ENCODE data around the gene FBN1.

FBN1 gene

GRCh38 chr15:48440084-48440483 is 205.4 kb downstream of the FBN1 start:
- H3K27ac Mint-ChIP-seq: no peak overlapping the region
- no peak for DNase-seq
- no peaks in the 10 kb centered on the region for H3K9me3 Mint-ChIP-seq
- CTCF ChIA-PET: no interaction called here
- H3K36me3 Mint-ChIP-seq: no peaks in the 10 kb centered on the region
- H3K4me3 Mint-ChIP-seq: no peak overlapping the region
- no peaks in the 10 kb centered on the region for H3K4me1 Mint-ChIP-seq
- no peaks in the 10 kb centered on the region for H3K27me3 Mint-ChIP-seq

GRCh38 chr15:48437178-48437577 is 208.3 kb downstream of the FBN1 start:
- DNase-seq: no peak
- Mint-ChIP-seq H3K36me3 (no peaks in the 10 kb centered on the region), H3K4me3 (no peak overlapping the region), H3K27ac (no peak overlapping the region), H3K4me1 (no peaks in the 10 kb centered on the region), H3K27me3 (no peaks in the 10 kb centered on the region), H3K9me3 (no peaks in the 10 kb centered on the region)
- CTCF ChIA-PET: no interaction called here

- Mint-ChIP-seq H3K4me3 (no peak overlapping the region), H3K27me3 (no peaks in the 10 kb centered on the region), H3K9me3 (no peaks in the 10 kb centered on the region), H3K36me3 (no peaks in the 10 kb centered on the region), H3K27ac (no peak overlapping the region), H3K4me1 (no peaks in the 10 kb centered on the region)
- no peak for DNase-seq
- CTCF ChIA-PET: no interaction called here
Observed at GRCh38 chr15:48435321-48435720, 210.2 kb downstream of the FBN1 start.

GRCh38 chr15:48433226-48433886 is 212.2 kb downstream of the FBN1 start:
- H3K4me1 Mint-ChIP-seq: no peaks in the 10 kb centered on the region
- H3K36me3 Mint-ChIP-seq: no peaks in the 10 kb centered on the region
- H3K27ac Mint-ChIP-seq: no peak overlapping the region
- DNase-seq: no peak
- no peak overlapping the region for H3K4me3 Mint-ChIP-seq
- CTCF ChIA-PET: no interaction called here
- H3K27me3 Mint-ChIP-seq: no peaks in the 10 kb centered on the region
- no peaks in the 10 kb centered on the region for H3K9me3 Mint-ChIP-seq

- Mint-ChIP-seq H3K27ac (no peak overlapping the region), H3K4me3 (no peak overlapping the region), H3K9me3 (no peaks in the 10 kb centered on the region), H3K27me3 (no peaks in the 10 kb centered on the region), H3K36me3 (no peaks in the 10 kb centered on the region), H3K4me1 (no peaks in the 10 kb centered on the region)
- DNase-seq: no peak
- CTCF ChIA-PET: no interaction called here
Observed at GRCh38 chr15:48432688-48433087, 212.8 kb downstream of the FBN1 start.

- Mint-ChIP-seq H3K36me3 (no peaks in the 10 kb centered on the region), H3K27me3 (no peaks in the 10 kb centered on the region), H3K9me3 (no peaks in the 10 kb centered on the region), H3K27ac (no peak overlapping the region), H3K4me1 (no peaks in the 10 kb centered on the region), H3K4me3 (no peak overlapping the region)
- no peak for DNase-seq
- CTCF ChIA-PET: interaction anchor here (1.0 kb wide), 1 partner anchor 18 kb away, joined by 3 read pairs; no protein-coding TSS in a partner anchor
Observed at GRCh38 chr15:48427960-48428547, 217.5 kb downstream of the FBN1 start.

GRCh38 chr15:48427479-48427878 is 218.0 kb downstream of the FBN1 start:
- no peak for DNase-seq

GRCh38 chr15:48426941-48427340 is 218.6 kb downstream of the FBN1 start:
- DNase-seq: no peak
- H3K27ac Mint-ChIP-seq: no peak overlapping the region
- CTCF ChIA-PET: no interaction called here
- no peak overlapping the region for H3K4me3 Mint-ChIP-seq
- H3K9me3 Mint-ChIP-seq: no peaks in the 10 kb centered on the region
- H3K36me3 Mint-ChIP-seq: no peaks in the 10 kb centered on the region
- no peaks in the 10 kb centered on the region for H3K4me1 Mint-ChIP-seq
- no peaks in the 10 kb centered on the region for H3K27me3 Mint-ChIP-seq

More at GRCh38 chr15:48427479-48427878, 218.0 kb downstream of the FBN1 start:
- CTCF ChIA-PET: interaction anchor here (1.0 kb wide), 1 partner anchor 19 kb away, joined by 3 read pairs; no protein-coding TSS in a partner anchor
- Mint-ChIP-seq H3K27ac (no peak overlapping the region), H3K36me3 (no peaks in the 10 kb centered on the region), H3K4me3 (no peak overlapping the region), H3K27me3 (no peaks in the 10 kb centered on the region), H3K9me3 (no peaks in the 10 kb centered on the region), H3K4me1 (no peaks in the 10 kb centered on the region)

DNA sequence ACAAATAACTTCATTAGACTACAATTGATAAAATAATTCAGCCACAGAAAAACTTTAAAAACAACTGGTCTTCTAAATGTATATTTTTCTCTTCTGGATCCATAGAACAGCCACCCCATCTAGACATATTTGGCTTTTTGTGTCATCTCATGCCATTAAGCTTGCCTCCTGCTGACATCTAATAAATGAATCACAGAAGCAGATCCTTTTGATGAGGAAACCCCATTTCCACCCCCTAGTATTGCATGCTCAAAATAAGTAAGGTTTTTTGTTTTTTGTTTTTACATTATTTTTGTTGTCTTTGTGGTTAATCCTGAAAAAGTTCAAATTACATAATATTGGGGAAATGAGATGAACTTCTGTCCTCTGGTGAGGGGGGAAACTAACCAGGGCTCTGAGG is 219.5 kb downstream of the FBN1 start:
- CTCF ChIA-PET: no interaction called here
- H3K36me3 Mint-ChIP-seq: no peaks in the 10 kb centered on the region
- no peaks in the 10 kb centered on the region for H3K9me3 Mint-ChIP-seq
- H3K4me1 Mint-ChIP-seq: no peaks in the 10 kb centered on the region
- no peak overlapping the region for H3K27ac Mint-ChIP-seq
- no peaks in the 10 kb centered on the region for H3K27me3 Mint-ChIP-seq
- H3K4me3 Mint-ChIP-seq: no peak overlapping the region
- DNase-seq: no peak

DNA sequence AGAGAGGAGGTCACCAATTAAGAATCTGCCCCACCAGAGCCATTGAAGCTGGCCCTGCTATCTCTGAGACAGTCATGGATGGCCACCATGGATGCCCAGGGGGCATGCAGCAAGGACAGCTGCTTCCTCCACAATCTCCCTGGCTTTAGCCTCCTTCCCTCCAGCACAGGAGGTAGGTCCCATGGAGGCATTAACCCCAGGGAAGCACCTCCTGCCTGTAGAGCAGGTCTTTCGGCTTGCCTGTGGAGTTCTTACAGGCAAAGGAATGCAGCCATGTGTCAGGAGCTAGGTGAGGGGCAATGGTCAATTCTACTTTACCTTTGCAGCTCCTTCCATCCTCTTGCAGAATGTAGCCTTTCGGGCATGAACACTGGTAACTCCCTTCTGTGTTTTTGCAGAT is 220.5 kb downstream of the FBN1 start:
- Mint-ChIP-seq H3K9me3 (no peaks in the 10 kb centered on the region), H3K36me3 (no peaks in the 10 kb centered on the region), H3K27ac (no peak overlapping the region), H3K4me1 (no peaks in the 10 kb centered on the region), H3K27me3 (no peaks in the 10 kb centered on the region), H3K4me3 (no peak overlapping the region)
- no peak for DNase-seq
- CTCF ChIA-PET: no interaction called here

GRCh38 chr15:48423896-48424475 is 221.5 kb downstream of the FBN1 start:
- H3K4me1 Mint-ChIP-seq: no peaks in the 10 kb centered on the region
- no peaks in the 10 kb centered on the region for H3K27me3 Mint-ChIP-seq
- no peaks in the 10 kb centered on the region for H3K36me3 Mint-ChIP-seq
- H3K4me3 Mint-ChIP-seq: no peak overlapping the region
- H3K9me3 Mint-ChIP-seq: no peaks in the 10 kb centered on the region
- CTCF ChIA-PET: no interaction called here
- DNase-seq: no peak
- H3K27ac Mint-ChIP-seq: no peak overlapping the region

DNA sequence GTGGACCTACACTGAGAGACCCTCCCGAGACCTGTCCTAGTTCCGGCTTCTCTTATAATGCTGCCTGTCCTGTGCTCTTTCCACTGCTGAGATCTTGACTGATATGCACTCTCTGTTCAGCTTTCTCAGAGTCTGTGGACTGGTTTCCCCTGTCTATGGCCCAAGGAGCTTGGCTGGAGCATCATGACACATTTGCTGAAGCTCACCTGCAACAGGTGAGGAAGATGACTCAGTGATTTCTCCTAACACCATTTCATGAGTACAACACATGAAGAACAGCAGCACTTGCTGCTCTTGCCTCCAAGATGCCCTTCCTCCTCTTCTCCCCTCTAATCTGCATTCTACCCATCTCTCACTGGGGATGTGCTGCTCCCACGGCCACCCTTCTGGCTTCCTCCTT is 222.2 kb downstream of the FBN1 start:
- CTCF ChIA-PET: interaction anchor here (1.0 kb wide), 1 partner anchor 48 kb away, joined by 3 read pairs; no protein-coding TSS in a partner anchor
- H3K27ac Mint-ChIP-seq: no peak overlapping the region
- no peaks in the 10 kb centered on the region for H3K36me3 Mint-ChIP-seq
- no peaks in the 10 kb centered on the region for H3K9me3 Mint-ChIP-seq
- H3K4me3 Mint-ChIP-seq: no peak overlapping the region
- H3K27me3 Mint-ChIP-seq: no peaks in the 10 kb centered on the region
- no peak for DNase-seq
- H3K4me1 Mint-ChIP-seq: no peaks in the 10 kb centered on the region

- Mint-ChIP-seq H3K9me3 (no peaks in the 10 kb centered on the region), H3K4me1 (no peaks in the 10 kb centered on the region), H3K27ac (no peak overlapping the region), H3K27me3 (peaks cover 1% of the 10 kb centered on the region), H3K36me3 (no peaks in the 10 kb centered on the region), H3K4me3 (no peak overlapping the region)
- CTCF ChIA-PET: interaction anchor here (1.0 to 1.6 kb wide), 2 partner anchors 11 to 49 kb away, joined by 3 to 5 read pairs; no protein-coding TSS in a partner anchor
- no peak for DNase-seq
Observed at GRCh38 chr15:48422401-48422800, 223.1 kb downstream of the FBN1 start.

DNA sequence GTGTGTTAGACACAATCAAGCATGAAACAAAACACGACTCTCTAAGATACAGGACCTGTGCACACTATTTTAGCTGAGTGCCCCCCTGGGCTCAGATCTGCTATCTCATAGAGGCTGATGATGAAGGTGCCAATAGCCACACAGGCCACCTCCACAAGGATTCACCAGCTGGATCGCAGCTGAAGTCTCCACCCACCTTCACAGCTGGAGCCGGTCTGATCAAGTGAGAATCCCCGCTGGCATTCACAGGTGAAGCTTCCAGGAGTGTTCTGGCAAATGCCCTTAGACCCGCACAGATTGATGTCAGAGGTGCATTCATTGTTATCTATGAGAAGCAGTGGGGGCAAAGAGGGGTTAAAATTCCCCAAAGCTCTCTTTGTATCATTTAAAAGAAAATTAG is 224.1 kb downstream of the FBN1 start:
- Mint-ChIP-seq H3K4me1 (no peaks in the 10 kb centered on the region), H3K27me3 (peaks cover 4% of the 10 kb centered on the region), H3K9me3 (no peaks in the 10 kb centered on the region), H3K36me3 (no peaks in the 10 kb centered on the region), H3K27ac (no peak overlapping the region), H3K4me3 (no peak overlapping the region)
- no peak for DNase-seq
- CTCF ChIA-PET: interaction anchor here (0.6 to 1.6 kb wide), 2 partner anchors 10 to 20 kb away, joined by 3 to 5 read pairs; no protein-coding TSS in a partner anchor

DNA sequence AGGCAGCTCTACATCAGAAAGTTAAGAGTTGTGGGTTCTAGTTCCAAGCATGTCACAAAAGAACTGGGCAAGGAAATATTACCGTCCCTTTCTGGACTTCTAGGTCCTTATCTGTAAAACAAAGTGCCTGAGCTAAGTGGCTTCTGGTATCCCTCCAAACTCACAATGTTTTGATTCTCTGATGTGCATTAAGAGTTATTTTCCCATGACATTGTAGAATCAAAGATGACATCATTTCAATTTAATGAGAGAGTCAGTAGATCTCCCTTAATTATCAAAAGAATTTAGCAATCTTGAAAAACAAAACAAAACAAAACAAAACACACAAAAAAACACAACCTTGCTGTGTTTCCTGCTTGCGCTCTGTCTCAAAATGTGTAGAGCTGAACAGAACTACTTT is 225.6 kb downstream of the FBN1 start:
- no peaks in the 10 kb centered on the region for H3K4me1 Mint-ChIP-seq
- H3K9me3 Mint-ChIP-seq: no peaks in the 10 kb centered on the region
- no peak overlapping the region for H3K4me3 Mint-ChIP-seq
- CTCF ChIA-PET: no interaction called here
- peaks cover 4% of the 10 kb centered on the region for H3K27me3 Mint-ChIP-seq
- H3K36me3 Mint-ChIP-seq: no peaks in the 10 kb centered on the region
- no peak for DNase-seq
- H3K27ac Mint-ChIP-seq: no peak overlapping the region
